Upper lobe of left lung (tissue), 6 donors: ENCODE results near the gene MON1A. TPM values are rescaled to one million over a fixed set of nuclear protein-coding genes. Genes with fewer than 3 reads are reported as not detected.

Source experiments
- ATAC-seq, 2 donors: fragments of 200-7000 bp; cut with Tn5 transposase; one replicate each; pipeline ENCODE4 v1.9.1; 2022; ENCODE audit warnings: mild to moderate bottlenecking in 2 of 2, moderate library complexity in 2 of 2; ENCODE audit not compliant: low FRiP score in 2 of 2
- DNase-seq, 2 donors: peaks; one replicate each; pipeline ENCODE4 v3.0.0-alpha.2; 2019 to 2020
- H3K27ac ChIP-seq, 4 donors: fragments of 200-600 bp; sonication (generic); one replicate each; pipeline ENCODE4 v1.5.1; 2016 to 2019
- H3K27me3 ChIP-seq, 4 donors: fragments of 200-600 bp; sonication (generic); one replicate each; pipeline ENCODE4 v1.5.1; 2017 to 2019
- H3K36me3 ChIP-seq, 4 donors: fragments of 200-600 bp; sonication (generic); one replicate each; pipeline ENCODE4 v1.5.1; 2016 to 2019
- H3K4me1 ChIP-seq, 4 donors: fragments of 200-600 bp; sonication (generic); one replicate each; pipeline ENCODE4 v1.5.1; 2018 to 2019
- H3K4me3 ChIP-seq, 4 donors: fragments of 200-600 bp; sonication (generic); one replicate each; pipeline ENCODE4 v1.5.1; 2017 to 2019; ENCODE audit warnings: mild to moderate bottlenecking in 2 of 4, moderate library complexity in 1 of 4
- H3K9me3 ChIP-seq, 4 donors: fragments of 200-600 bp; sonication (generic); one replicate each; pipeline ENCODE4 v1.5.1; 2018 to 2019
- CTCF ChIP-seq, 6 experiments: fragments of 450-650 bp in 4 of 6; fragments of 200-600 bp in 2 of 6; sonication (generic) in 2 of 6; IDR thresholded peaks; one replicate each; pipeline ENCODE4 v1.5.1; 2016 to 2019; ENCODE audit warnings: antibody characterized with exemption in 6 of 6
- EP300 ChIP-seq, 4 donors: sonication (generic); formaldehyde crosslinking; IDR thresholded peaks; one replicate each; pipeline ENCODE4 v1.5.1; 2017; ENCODE audit warnings: antibody characterized with exemption in 4 of 4, control low read depth in 2 of 4
- POLR2A ChIP-seq, 4 donors: fragments of 450-650 bp; IDR thresholded peaks; one replicate each; pipeline ENCODE4 v1.5.1; 2016 to 2017; ENCODE audit warnings: antibody characterized with exemption in 4 of 4, mild to moderate bottlenecking in 2 of 4
- POLR2AphosphoS5 ChIP-seq, 2 donors: sonication (generic); formaldehyde crosslinking; IDR thresholded peaks; one replicate each; pipeline ENCODE4 v1.5.1; 2017; ENCODE audit warnings: antibody characterized with exemption in 2 of 2
- WGBS, 2 donors: methylation state at CpG; one replicate each; pipeline ENCODE4 v1.1.5; 2017 to 2018; 5-methylcytosine and 5-hydroxymethylcytosine counted together
- total RNA-seq, 6 donors: library from RNA; depleted of rRNA in 4 of 6; stranded (reverse); fragments of >200 nt in 4 of 6; gene quantifications; one replicate each; pipeline versions ENCODE4 v1.1.0 to v1.2.1, GENCODE V29; 2016 to 2021
- donor health status: DM: no; HTN: no; CAD: no; lungs with moderate emphysema.
- donor health status: DM: no; HTN: yes; CAD: no; lungs with severe emphysema.

The MON1A gene
- total RNA-seq, 6 donors from 2014 or later: 8.0 to 28.3 (median 15.0) TPM

GRCh38 chr3:49902511-49903345 lies 26.9 kb downstream of the MON1A start:
- TF ChIP-seq EP300 (IDR thresholded peaks at IDR 0.05) (no peak), CTCF (IDR thresholded peaks at IDR 0.05) (no peak), POLR2A (IDR thresholded peaks at IDR 0.05) (no peak), POLR2AphosphoS5 (IDR thresholded peaks at IDR 0.05) (no peak)
- H3K36me3 ChIP-seq: peaks cover 0 to 10% (median 2%) of the 10 kb centered on the region in 4 donors
- whole genome bisulfite sequencing, 2 donors: 90 to 91% methylated on average over 14 to 43 of the region's 44 CpGs
- peak overlapping the region; percentile 69 to 88 (median 84) for H3K27ac ChIP-seq
- H3K4me1 ChIP-seq: peaks cover 47 to 66% (median 59%) of the 10 kb centered on the region in 4 donors
- ATAC-seq: no peak
- peak overlapping the region; percentile 34 to 55 (median 46) for H3K4me3 ChIP-seq
- H3K27me3 ChIP-seq: no peaks in the 10 kb centered on the region
- H3K9me3 ChIP-seq: no peaks in the 10 kb centered on the region
- peak in 1 of 2 donors; percentile 81 for DNase-seq

- no peak for ATAC-seq
- peaks cover 0 to 21% (median 12%) of the 10 kb centered on the region in 4 donors for H3K36me3 ChIP-seq
- peaks cover 45 to 64% (median 58%) of the 10 kb centered on the region in 4 donors for H3K4me1 ChIP-seq
- TF ChIP-seq CTCF (IDR thresholded peaks at IDR 0.05) (no peak), POLR2A (IDR thresholded peaks at IDR 0.05) (no peak), POLR2AphosphoS5 (IDR thresholded peaks at IDR 0.05) (no peak), EP300 (IDR thresholded peaks at IDR 0.05) (no peak)
- WGBS, 2 donors: 45 to 51% methylated on average over 9 to 11 of the region's 11 CpGs
- H3K27ac ChIP-seq: peak overlapping the region; percentile 69 to 88 (median 78)
- peak overlapping the region in 2 of 4 donors; percentile 8 to 55 for H3K4me3 ChIP-seq
- no peaks in the 10 kb centered on the region for H3K9me3 ChIP-seq
- DNase-seq: no peak
- H3K27me3 ChIP-seq: no peaks in the 10 kb centered on the region
Measured at GRCh38 chr3:49901366-49902339, 28.0 kb downstream of the MON1A start.

GRCh38 chr3:49900491-49901153 lies 29.0 kb downstream of the MON1A start:
- Histone ChIP-seq H3K4me3 (peak overlapping the region in 1 of 4 donors; percentile 55), H3K9me3 (no peaks in the 10 kb centered on the region), H3K4me1 (peaks cover 37 to 53% (median 47%) of the 10 kb centered on the region in 4 donors), H3K36me3 (peaks cover 0 to 31% (median 21%) of the 10 kb centered on the region in 4 donors), H3K27ac (peak overlapping the region; percentile 69 to 88 (median 78)), H3K27me3 (no peaks in the 10 kb centered on the region)
- DNase-seq: peak; percentile 49 to 86
- peak in 1 of 2 donors; percentile 88 for ATAC-seq
- peak in 1 of 6 experiments; percentile 14 for TF ChIP-seq CTCF (IDR thresholded peaks at IDR 0.05)
- TF ChIP-seq POLR2A (IDR thresholded peaks at IDR 0.05): peak in 1 of 4 donors; percentile 48
- TF ChIP-seq POLR2AphosphoS5 (IDR thresholded peaks at IDR 0.05): peak in 1 of 2 donors; percentile 23
- no peak for TF ChIP-seq EP300 (IDR thresholded peaks at IDR 0.05)
- 28 to 67% methylated on average over 4 to 7 of the region's 8 CpGs for WGBS, 2 donors

- peak overlapping the region; percentile 69 to 88 (median 78) for H3K27ac ChIP-seq
- ATAC-seq (no peak), DNase-seq (no peak)
- H3K4me3 ChIP-seq: peak overlapping the region in 1 of 4 donors; percentile 9
- peaks cover 33 to 47% (median 44%) of the 10 kb centered on the region in 4 donors for H3K4me1 ChIP-seq
- no peak for TF ChIP-seq POLR2AphosphoS5 (IDR thresholded peaks at IDR 0.05)
- no peak for TF ChIP-seq CTCF (IDR thresholded peaks at IDR 0.05)
- TF ChIP-seq POLR2A (IDR thresholded peaks at IDR 0.05): no peak
- TF ChIP-seq EP300 (IDR thresholded peaks at IDR 0.05): no peak
- 76 to 86% methylated on average over 3 to 5 of the region's 5 CpGs for WGBS, 2 donors
- H3K36me3 ChIP-seq: peaks cover 0 to 37% (median 22%) of the 10 kb centered on the region in 4 donors
- H3K9me3 ChIP-seq: no peaks in the 10 kb centered on the region
- H3K27me3 ChIP-seq: no peaks in the 10 kb centered on the region
Measured at GRCh38 chr3:49899815-49900214, 29.8 kb downstream of the MON1A start.
